Stomach (tissue), 9 donors: Measurements from ENCODE around the gene KLHDC7B. TPM values are rescaled to one million over a fixed set of nuclear protein-coding genes. Genes with fewer than 3 reads are reported as not detected.
"Not testable (repeated sequence)": the region's sequence is repeated elsewhere in the genome, so short reads cannot be mapped to it uniquely, and the experiment has no call there.

ENCODE experiments used
- DNase-seq, 2 donors: peaks; one replicate each; pipeline versions ENCODE4 v3.0.0 to v3.0.0-alpha.2; 2013 to 2019
- H3K27ac ChIP-seq, 5 donors: fragments of 200-600 bp in 4 of 5; sonication (generic) in 4 of 5; one replicate each; pipeline ENCODE4 v1.5.1; 2013 to 2019; ENCODE audit warnings: mild to moderate bottlenecking in 1 of 5, moderate library complexity in 1 of 5
- H3K27me3 ChIP-seq, 3 donors: fragments of 200-600 bp; sonication (generic); one replicate each; pipeline ENCODE4 v1.5.1; 2017 to 2019; ENCODE audit warnings: mixed run types in 1 of 3
- H3K36me3 ChIP-seq, 4 donors: fragments of 200-600 bp; sonication (generic); 1 replicate in 3 of 4; 2 replicates in 1 of 4; pipeline ENCODE4 v1.5.1; 2016 to 2019
- H3K4me1 ChIP-seq, 4 donors: fragments of 200-600 bp; sonication (generic); one replicate each; pipeline ENCODE4 v1.5.1; 2016 to 2019
- H3K4me3 ChIP-seq, 4 donors: fragments of 200-600 bp; sonication (generic) in 3 of 4; one replicate each; pipeline ENCODE4 v1.5.1; 2016 to 2019; ENCODE audit warnings: mild to moderate bottlenecking in 1 of 4
- H3K9me3 ChIP-seq, 4 donors: fragments of 200-600 bp; sonication (generic); one replicate each; pipeline ENCODE4 v1.5.1; 2016 to 2019
- CTCF ChIP-seq, 7 experiments: fragments of 450-650 bp in 4 of 7; fragments of 200-600 bp in 3 of 7; sonication (generic) in 3 of 7; IDR thresholded peaks; one replicate each; pipeline ENCODE4 v1.5.1; 2016 to 2019; ENCODE audit warnings: antibody characterized with exemption in 7 of 7, control low read depth in 2 of 7, mild to moderate bottlenecking in 1 of 7
- EP300 ChIP-seq: sonication (generic); formaldehyde crosslinking; IDR thresholded peaks from one replicate; pipeline ENCODE4 v1.6.1; 2017; ENCODE audit warnings: antibody characterized with exemption
- POLR2A ChIP-seq, 4 donors: fragments of 450-650 bp; IDR thresholded peaks; one replicate each; pipeline ENCODE4 v1.6.1; 2016; ENCODE audit warnings: antibody characterized with exemption in 4 of 4, control low read depth in 2 of 4, mild to moderate bottlenecking in 1 of 4, moderate library complexity in 1 of 4
- POLR2AphosphoS5 ChIP-seq, 3 donors: sonication (generic); formaldehyde crosslinking; IDR thresholded peaks; one replicate each; pipeline ENCODE4 v1.6.1; 2016; ENCODE audit warnings: antibody characterized with exemption in 3 of 3
- whole genome bisulfite sequencing, 5 donors: extraction: QIAGEN DNeasy Blood & Tissue Kit in 3 of 5; methylation state at CpG; one replicate each; pipeline versions ENCODE4 v1.1.5 to v1.1.7; 2013 to 2018; 5-methylcytosine and 5-hydroxymethylcytosine counted together
- intact Hi-C: fragments of 100-400 bp; cut with DNase I; formaldehyde crosslinking; loops from one replicate; pipeline ENCODE4 v1.15.1; 2023; ENCODE audit warnings: low total_unique reads
- polyA plus RNA-seq, 3 donors: library from polyadenylated mRNA; stranded (reverse); fragments of 200-250 nt; gene quantifications; one replicate each; pipeline ENCODE4 v1.2.3, GENCODE V29; 2013
- total RNA-seq, 5 donors: library from RNA; depleted of rRNA; stranded (reverse); fragments of >200 nt; gene quantifications; one replicate each; pipeline versions ENCODE4 v1.1.0 to v1.2.3, GENCODE V29; 2014 to 2016
- donor health status: healthy with polysubstance abuse.
- donor health status: Bipolar disorder and iron deficiency.
- donor health status: healthy.

The KLHDC7B gene
- total and polyA plus RNA-seq, 8 donors, result 0.25 to 0.46 TPM; not detected in 6

GRCh38 chr22:50531546-50531961 lies 14.1 kb upstream of the KLHDC7B start:
- intact Hi-C loops, result no loop called here
- 0 to 2% (median 0%) methylated on average over 27 to 44 of the region's 44 CpGs for WGBS, 5 donors
- Histone ChIP-seq H3K36me3 (no peaks in the 10 kb centered on the region), H3K9me3 (no peaks in the 10 kb centered on the region), H3K4me1 (peaks cover 49 to 78% (median 58%) of the 10 kb centered on the region in 4 donors), H3K4me3 (peak overlapping the region; percentile 53 to 80 (median 57)), H3K27ac (peak overlapping the region; percentile 92 to 98 (median 93)), H3K27me3 (peaks cover 0 to 67% (median 0%) of the 10 kb centered on the region in 3 donors)
- DNase-seq, result peak; percentile 74 to 79
- TF ChIP-seq POLR2AphosphoS5 (IDR thresholded peaks at IDR 0.05) (peak in 1 of 3 donors; percentile 71), CTCF (IDR thresholded peaks at IDR 0.05) (no peak)

GRCh38 chr22:50531962-50532674 lies 13.6 kb upstream of the KLHDC7B start:
- peaks cover 0 to 67% (median 0%) of the 10 kb centered on the region in 3 donors for H3K27me3 ChIP-seq
- WGBS, 5 donors, result 2 to 4% (median 4%) methylated on average over 22 to 56 of the region's 56 CpGs
- no peaks in the 10 kb centered on the region for H3K9me3 ChIP-seq
- H3K27ac ChIP-seq, result peak overlapping the region; percentile 92 to 98 (median 93)
- DNase-seq, result peak; percentile 84 to 90
- peak in 2 of 3 donors; percentile 72 to 75 for TF ChIP-seq POLR2AphosphoS5 (IDR thresholded peaks at IDR 0.05)
- no peak for TF ChIP-seq EP300
- no peak for TF ChIP-seq CTCF (IDR thresholded peaks at IDR 0.05)
- intact Hi-C loops, result no loop called here
- H3K36me3 ChIP-seq, result no peaks in the 10 kb centered on the region
- peak overlapping the region; percentile 53 to 80 (median 57) for H3K4me3 ChIP-seq
- H3K4me1 ChIP-seq, result peaks cover 43 to 72% (median 53%) of the 10 kb centered on the region in 4 donors

- Histone ChIP-seq H3K4me1 (peaks cover 39 to 71% (median 47%) of the 10 kb centered on the region in 4 donors), H3K9me3 (no peaks in the 10 kb centered on the region), H3K36me3 (no peaks in the 10 kb centered on the region), H3K27ac (peak overlapping the region in 4 of 5 donors; percentile 92 to 98 (median 94)), H3K27me3 (peaks cover 0 to 73% (median 0%) of the 10 kb centered on the region in 3 donors), H3K4me3 (peak overlapping the region in 1 of 4 donors; percentile 53)
- DNase-seq, result no peak
- WGBS, 5 donors, result 55 to 69% (median 59%) methylated on average over 19 of the region's 19 CpGs
- intact Hi-C loops, result no loop called here
- TF ChIP-seq EP300, result no peak
- no peak for TF ChIP-seq CTCF (IDR thresholded peaks at IDR 0.05)
- TF ChIP-seq POLR2AphosphoS5 (IDR thresholded peaks at IDR 0.05), result no peak
- TF ChIP-seq POLR2A (IDR thresholded peaks at IDR 0.05), result no peak
Observed at GRCh38 chr22:50532824-50533796, 12.6 kb upstream of the KLHDC7B start.

- intact Hi-C loops, H3K9me3 ChIP-seq, H3K36me3 ChIP-seq, DNase-seq, H3K4me3 ChIP-seq: not testable (repeated sequence)
- WGBS, 5 donors, result 57 to 65% (median 59%) methylated on average over 21 of the region's 21 CpGs
- Histone ChIP-seq H3K4me1 (peaks cover 40 to 71% (median 45%) of the 10 kb centered on the region in 4 donors), H3K27ac (peak overlapping the region in 3 of 5 donors; percentile 27 to 98 (median 95)), H3K27me3 (peaks cover 0 to 73% (median 0%) of the 10 kb centered on the region in 3 donors)
Observed at GRCh38 chr22:50533856-50534711, 11.6 kb upstream of the KLHDC7B start.
